Kidney epithelial cell (primary cell): Measurements from ENCODE around the gene SELENOP. TPM values are rescaled to one million over a fixed set of nuclear protein-coding genes. Genes with fewer than 3 reads are reported as not detected.

Source experiments
- DNase-seq: peaks from one replicate; pipeline ENCODE4 v3.0.0-alpha.2; 2010; ENCODE audit warnings: low read depth
- H3K27me3 ChIP-seq: 2 replicates; pipeline ENCODE4 v1.6.0; 2011; ENCODE audit warnings: low read length; ENCODE audit not compliant: control insufficient read depth, insufficient read depth
- H3K36me3 ChIP-seq: 2 replicates; pipeline ENCODE4 v1.5.1; 2011; ENCODE audit warnings: low read length; ENCODE audit not compliant: control insufficient read depth, insufficient read depth
- H3K4me3 ChIP-seq: 2 replicates; pipeline ENCODE4 v1.5.1; 2011; ENCODE audit warnings: low read depth, mild to moderate bottlenecking, control low read depth, low read length
- CTCF ChIP-seq: IDR thresholded peaks from 2 replicates; pipeline ENCODE4 v1.5.1; 2011; ENCODE audit warnings: mild to moderate bottlenecking, moderate library complexity, low read length, control low read depth, inconsistent platforms; ENCODE audit not compliant: insufficient read depth, poor library complexity, severe bottlenecking
- total RNA-seq: library from RNA; depleted of rRNA; stranded (reverse); fragments of >200 nt; gene quantifications from 2 replicates; pipeline ENCODE4 v1.2.3, GENCODE V29; 2015

SELENOP gene
- total RNA-seq, 1 donor from 2014 or later = 14.1 TPM

DNA sequence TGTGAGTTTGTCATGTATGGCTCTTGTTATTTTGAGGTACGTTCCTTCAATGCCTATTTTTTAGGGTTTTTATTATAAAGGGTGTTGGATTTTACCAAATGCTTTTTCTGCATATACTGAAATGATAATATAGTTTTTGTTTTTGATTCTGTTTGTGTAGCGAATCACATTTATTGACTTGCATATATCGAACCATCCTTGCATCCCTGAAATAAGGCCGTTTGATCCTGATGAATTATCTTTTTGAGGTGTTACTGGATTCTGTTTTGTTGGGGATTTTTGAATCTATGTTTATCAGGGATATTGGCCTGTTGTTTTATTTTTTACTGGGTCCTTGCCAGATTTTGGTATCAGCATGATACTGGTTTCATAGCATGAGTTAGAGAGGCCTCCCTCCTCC lies 25.9 kb downstream of the SELENOP start:
- H3K4me3 ChIP-seq = no peak overlapping the region
- no peaks in the 10 kb centered on the region for H3K36me3 ChIP-seq
- DNase-seq = no peak
- no peak for TF ChIP-seq CTCF
- no peaks in the 10 kb centered on the region for H3K27me3 ChIP-seq

GRCh38 chr5:42784132-42784531 lies 27.6 kb downstream of the SELENOP start:
- TF ChIP-seq CTCF = no peak
- Histone ChIP-seq H3K4me3 (no peak overlapping the region), H3K27me3 (no peaks in the 10 kb centered on the region), H3K36me3 (no peaks in the 10 kb centered on the region)
- no peak for DNase-seq

GRCh38 chr5:42781584-42781983 lies 30.1 kb downstream of the SELENOP start:
- H3K36me3 ChIP-seq = no peaks in the 10 kb centered on the region
- no peak for TF ChIP-seq CTCF
- H3K4me3 ChIP-seq = no peak overlapping the region
- DNase-seq = no peak
- no peaks in the 10 kb centered on the region for H3K27me3 ChIP-seq

DNA sequence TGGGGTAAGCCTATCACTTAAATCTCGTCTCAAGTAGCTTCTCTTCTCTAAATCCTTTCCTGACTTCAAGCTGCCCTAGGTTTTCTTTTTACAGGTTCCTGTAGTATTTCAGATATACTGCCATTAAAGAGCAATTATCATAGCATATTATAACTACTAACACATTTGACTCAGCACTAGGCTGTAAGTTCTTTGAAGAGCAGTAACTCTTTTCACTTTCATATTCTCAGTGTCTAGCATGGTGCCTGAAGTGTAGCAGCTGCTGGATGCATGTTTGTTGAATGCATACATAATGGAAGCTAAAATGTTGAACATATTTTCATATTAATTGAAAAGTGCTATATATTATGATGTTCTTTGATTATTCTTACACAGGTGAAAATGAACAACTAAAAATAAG lies 32.6 kb downstream of the SELENOP start:
- no peak for TF ChIP-seq CTCF
- no peak for DNase-seq
- Histone ChIP-seq H3K4me3 (no peak overlapping the region), H3K27me3 (no peaks in the 10 kb centered on the region), H3K36me3 (no peaks in the 10 kb centered on the region)

- H3K4me3 ChIP-seq = no peak overlapping the region
- H3K36me3 ChIP-seq = no peaks in the 10 kb centered on the region
- no peak for DNase-seq
- H3K27me3 ChIP-seq = no peaks in the 10 kb centered on the region
- TF ChIP-seq CTCF = no peak
These were observed 39.3 kb downstream of the SELENOP start for GRCh38 chr5:42772265-42772993.

GRCh38 chr5:42770003-42770402 lies 41.7 kb downstream of the SELENOP start:
- DNase-seq = no peak
- H3K4me3 ChIP-seq = no peak overlapping the region
- H3K36me3 ChIP-seq = no peaks in the 10 kb centered on the region
- TF ChIP-seq CTCF = no peak
- H3K27me3 ChIP-seq = no peaks in the 10 kb centered on the region
